GM21576 (cell line): Measurements from ENCODE around the gene DESI2.
"Not testable (repeated sequence)": the region's sequence is repeated elsewhere in the genome, so short reads cannot be mapped to it uniquely, and the experiment has no call there.

ENCODE experiments used
- ATAC-seq: cut with Tn5 transposase; IDR thresholded peaks from one replicate; pipeline ENCODE4 v1.9.1; 2021; ENCODE audit warnings: mild to moderate bottlenecking, moderate library complexity; ENCODE audit not compliant: unreplicated experiment

Gene DESI2

DNA sequence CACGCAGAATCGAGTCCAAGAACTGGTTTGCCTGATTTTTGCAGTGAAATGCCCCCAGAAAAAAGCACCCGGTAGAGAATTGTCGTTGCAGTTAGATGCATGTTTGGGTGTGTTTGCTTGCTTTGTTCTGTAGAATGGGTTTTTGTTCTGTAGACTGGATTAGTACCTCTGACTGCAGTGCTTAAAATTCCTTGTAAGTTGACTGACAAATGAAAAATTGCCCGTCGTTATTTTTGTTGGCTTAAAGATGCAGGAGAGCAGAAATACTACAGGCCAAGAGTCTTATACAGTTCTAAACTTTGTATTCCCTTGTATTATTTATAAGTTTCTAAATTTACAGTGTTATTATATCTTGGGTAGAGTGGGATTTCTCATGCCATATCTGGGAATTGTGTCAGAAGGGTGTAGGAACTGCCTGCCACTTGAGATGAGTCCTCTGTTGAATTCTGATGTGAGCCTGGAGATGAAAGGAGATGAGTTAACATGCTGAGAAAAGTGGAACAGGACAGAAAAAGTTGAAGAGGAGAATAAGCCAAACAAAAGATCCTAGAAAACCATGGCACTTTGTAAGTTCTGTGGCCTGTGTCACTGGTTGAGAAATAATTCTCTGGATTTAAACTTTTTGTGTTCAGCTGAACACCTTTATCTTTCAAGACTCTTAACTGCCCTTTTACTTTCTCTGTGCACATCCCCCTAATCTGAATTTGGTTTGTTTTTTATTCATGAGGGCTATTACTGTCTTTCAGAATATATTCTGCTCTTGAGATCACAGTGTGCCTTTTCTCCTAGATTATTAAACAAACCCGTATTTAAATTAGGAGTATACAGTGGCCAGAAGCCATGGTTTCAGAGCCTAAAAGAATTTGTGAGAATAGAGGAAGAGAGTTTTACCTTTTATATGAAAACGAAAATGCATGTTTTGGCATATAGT is 1.4 kb downstream of the DESI2 start:
- no peak for ATAC-seq

DNA sequence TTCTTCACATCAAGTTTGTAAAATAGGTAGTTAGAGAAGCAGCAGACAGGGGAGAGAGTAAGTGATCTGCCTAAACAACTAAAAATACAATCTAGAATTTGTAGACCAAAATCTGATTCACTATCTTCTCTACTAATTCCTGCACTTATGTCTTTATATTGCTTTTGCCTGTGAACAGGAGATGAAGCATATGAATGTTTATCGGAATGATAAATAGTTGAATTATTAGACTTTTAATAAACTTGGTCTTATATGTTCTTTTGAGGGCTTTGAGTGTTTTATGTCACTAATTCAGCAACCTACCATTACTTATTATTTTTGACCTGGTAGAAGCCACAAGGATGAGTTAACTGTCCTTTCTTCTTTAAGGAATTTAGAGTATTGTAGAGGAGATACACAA is 2.3 kb downstream of the DESI2 start:
- no peak for ATAC-seq

DNA sequence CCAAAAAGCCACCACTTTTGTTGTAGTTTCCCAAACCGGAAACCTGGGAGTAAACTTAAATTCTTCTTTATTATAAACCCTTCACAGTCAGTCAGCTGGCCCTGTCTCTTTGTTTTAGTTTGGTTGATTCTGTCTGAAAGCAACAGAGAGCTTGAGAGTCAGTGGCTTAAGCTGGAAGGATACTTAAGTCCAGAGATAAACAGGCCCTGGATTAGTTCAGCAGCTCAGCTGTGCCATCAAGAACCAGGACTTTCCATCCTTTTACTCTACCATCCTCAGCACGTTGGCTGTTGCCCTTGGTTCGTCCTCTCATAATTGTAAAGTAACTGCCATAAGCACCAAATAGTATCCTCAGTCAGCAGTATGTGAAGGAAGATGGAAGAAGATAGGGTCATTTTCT is 4.5 kb downstream of the DESI2 start:
- no peak for ATAC-seq

DNA sequence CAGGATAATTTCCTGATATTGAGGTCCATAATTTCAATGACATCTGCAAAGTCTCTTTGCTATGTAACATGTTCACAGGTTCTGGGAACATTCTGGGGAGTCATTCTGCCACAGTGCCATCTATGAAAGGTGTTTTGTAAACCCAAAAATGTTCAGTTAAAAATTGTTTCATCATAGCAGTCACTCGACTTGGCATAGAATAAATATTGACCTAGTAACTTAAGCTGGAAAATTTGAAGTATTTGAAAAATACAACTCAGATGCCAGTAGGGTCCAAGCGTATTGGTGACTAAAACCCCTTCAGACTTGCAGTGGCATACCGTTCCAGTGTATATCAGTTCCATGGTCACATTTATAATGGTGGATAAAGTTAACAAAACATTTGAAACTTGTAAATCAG is 6.8 kb downstream of the DESI2 start:
- ATAC-seq: no peak

DNA sequence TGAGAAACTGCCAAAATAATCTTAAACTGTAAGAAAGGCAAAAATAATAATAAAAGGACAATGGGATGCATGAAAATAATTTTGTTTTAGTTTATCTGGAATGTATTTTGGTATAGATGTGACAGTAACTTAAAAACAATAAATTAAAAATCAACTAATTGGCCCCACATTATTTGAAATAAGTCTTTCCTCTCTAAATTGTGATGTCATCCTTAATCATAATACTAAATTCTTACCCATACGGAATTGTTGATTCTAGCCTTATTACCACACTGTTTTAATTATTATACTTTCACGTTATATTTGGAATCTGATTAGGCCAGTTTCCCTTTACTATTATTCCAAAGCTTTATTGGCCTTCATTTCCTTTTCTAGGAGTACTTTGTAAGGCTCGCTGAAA is 7.7 kb downstream of the DESI2 start:
- no peak for ATAC-seq

DNA sequence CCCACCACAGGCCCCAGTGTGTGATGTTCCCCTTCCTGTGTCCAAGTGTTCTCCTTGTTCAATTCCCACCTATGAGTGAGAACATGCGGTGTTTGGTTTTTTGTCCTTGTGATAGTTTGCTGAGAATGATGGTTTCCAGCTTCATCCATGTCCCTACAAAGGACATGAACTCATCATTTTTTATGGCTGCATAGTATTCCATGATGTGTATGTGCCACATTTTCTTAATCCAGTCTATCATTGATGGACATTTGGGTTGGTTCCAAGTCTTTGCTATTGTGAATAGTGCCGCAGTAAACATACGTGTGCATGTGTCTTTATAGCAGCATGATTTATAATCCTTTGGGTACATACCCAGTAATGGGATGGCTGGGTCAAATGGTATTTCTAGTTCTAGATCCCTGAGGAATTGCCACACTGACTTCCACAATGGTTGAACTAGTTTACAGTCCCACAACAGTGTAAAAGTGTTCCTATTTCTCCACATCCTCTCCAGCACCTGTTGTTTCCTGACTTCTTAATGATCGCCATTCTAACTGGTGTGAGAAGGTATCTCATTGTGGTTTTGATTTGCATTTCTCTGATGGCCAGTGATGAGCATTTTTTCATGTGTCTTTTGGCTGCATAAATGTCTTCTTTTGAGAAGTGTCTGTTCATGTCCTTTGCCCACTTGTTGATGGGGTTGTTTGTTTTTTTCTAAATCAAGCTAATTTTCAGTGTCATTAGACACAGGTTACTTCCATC is 8.8 kb downstream of the DESI2 start:
- not testable (repeated sequence) for ATAC-seq

DNA sequence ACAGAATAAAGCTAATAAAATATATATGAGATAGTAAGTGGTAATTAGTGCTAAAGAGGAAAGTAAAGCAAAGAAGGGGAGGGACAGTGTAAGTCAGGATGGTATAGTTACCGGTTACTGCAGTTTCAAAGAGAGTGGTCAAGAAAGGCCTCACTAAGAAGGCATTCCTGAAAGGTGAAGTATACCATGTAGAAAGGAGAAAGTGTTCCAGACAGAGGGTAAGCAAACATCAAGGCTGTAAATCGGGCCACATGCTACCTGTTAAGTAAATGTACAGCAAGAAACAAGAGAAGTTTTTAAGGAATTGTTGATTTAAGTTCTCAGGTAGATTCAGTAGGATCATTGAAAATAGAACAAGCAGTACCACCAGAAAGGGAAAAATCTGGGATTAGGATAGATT is 9.7 kb downstream of the DESI2 start:
- ATAC-seq: no peak

DNA sequence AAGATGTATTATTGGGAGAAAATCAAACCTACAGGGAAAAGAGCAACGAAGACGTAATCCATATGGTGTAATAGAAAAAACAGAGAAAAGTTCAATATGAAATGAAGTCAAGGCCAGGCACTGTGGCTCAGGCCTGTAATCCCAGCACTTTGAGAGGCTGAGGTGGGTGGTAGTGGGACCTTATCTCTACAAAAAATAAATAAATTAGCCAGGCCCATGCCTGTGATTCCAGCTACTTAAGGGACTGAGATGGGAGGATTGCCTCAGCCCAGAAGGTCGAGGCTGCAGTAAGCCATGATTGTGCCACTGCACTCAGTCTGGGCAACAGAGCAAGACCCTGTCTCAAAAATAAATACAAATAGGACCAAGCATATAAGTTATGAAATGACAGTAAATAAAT is 11.4 kb downstream of the DESI2 start:
- no peak for ATAC-seq

DNA sequence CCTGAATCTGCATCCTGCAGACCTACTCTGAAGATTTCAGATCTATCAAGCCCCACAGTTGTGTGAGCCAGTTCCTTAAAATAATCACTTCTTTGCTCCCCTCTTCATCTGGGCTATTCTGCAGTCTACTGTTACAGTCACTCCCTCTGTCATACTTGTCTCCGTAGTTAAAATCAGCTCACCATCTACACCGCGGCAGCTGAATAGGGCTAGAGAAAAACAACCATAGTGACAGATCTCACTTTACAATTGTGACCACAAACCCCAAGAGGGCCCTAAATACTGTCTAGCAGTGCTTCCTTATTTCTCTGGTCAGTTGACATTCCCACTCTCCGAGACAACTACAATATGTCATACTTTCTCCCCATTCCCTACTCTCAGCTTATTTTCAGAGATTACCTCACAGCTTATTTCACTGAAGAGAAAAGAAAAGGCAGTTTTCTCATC is 12.9 kb downstream of the DESI2 start:
- ATAC-seq: peak; percentile 83

DNA sequence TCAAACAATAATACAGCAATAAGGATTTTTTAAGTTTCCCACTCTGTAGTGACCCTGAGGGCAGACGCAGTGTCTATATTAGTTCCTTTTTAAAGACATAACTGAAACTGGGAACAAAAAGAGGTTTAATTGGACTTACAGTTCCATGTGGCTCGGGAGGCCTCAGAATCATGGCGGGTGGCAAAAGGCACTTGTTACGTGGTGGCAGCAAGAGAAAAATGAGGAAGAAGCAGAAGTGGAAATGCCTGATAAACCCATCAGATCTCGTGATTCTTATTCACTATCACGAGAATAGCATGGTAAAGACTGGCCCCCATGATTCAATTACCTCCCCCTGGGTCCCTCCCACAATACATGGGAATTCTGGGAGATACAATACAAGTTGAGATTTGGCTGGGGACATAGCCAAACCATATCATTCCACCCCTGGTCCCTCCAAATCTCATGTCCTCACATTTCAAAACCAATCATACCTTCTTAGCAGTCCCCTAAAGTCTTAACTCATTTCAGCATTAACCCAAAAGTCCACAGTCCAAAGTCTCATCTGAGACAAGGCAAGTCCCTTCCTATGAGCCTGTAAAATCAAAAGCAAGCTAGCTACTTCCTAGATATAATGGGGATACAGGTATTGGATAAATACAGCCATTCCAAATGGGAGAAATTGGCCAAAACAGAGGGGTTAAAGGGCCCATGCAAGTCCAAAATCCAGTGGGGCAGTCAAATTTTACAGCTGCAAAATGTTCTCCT is 13.9 kb downstream of the DESI2 start:
- ATAC-seq: not testable (repeated sequence)

DNA sequence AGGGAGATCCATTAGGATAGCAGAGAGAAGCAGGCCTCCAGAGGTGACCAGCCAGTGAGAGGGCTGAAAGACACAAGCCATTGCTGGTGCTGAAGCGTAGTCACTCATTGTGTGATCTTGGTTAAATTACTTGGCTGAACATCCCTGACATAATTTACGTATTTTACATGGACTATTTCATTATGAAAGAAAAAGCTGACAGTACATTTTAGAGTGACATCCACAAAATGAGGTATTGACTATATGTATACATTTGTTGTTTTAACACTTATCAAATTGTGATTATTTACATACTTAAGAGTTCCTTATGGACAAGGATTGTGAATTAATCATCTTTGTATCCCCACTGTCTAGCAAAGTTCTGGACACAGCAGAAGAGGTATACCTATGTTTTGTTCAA is 14.9 kb downstream of the DESI2 start:
- ATAC-seq: no peak

DNA sequence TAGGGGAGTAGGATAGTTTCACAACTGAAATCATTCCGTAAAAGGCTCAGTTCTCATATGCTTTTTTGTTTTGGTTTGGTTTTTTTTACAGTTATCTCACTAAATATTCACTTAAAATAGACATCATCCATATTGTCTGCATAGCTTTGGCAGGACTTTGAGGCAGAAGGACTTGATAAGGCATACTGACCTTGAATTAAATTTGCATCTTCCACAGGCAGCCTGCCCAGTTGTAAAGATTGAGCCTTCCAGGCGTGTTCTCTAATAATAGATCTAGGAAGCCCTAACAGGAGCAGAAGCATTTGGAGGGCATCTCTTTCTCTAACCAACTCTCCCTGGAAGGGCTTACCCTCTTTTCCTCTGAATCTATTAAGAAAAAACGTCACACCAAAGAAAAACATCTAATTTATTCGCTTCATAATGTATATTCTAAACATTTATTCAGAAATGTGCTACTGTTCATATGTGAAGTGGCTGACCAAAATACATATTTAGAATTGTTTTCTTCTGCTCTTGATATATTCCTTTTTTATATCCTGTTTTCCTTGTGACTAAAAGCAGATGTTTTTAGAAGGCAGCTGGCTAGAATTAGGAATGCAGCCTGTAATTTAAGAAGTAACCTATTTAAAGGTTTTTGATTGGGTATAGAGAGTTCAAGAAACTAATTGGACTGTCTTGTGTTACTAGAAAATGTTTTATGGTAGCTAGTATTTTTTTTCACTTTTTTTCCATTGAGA is 20.2 kb downstream of the DESI2 start:
- no peak for ATAC-seq

DNA sequence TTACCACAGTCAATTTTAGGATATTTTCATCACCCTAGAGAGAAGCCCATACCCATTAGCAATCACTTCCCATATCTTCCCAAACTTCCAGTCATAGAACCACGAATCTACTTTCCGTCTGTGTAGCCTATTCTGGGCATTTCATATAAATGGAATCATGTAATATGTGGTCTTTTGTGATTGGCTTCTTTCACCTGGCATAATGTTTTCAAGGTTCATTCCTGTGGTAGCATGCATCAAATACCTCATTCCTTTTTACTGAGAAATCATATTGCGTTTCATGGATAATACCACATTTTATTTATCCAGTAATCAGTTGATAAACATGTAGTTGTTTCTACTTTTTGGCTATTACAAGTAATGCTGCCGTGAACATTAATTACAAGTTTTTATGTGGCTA is 21.5 kb downstream of the DESI2 start:
- no peak for ATAC-seq

DNA sequence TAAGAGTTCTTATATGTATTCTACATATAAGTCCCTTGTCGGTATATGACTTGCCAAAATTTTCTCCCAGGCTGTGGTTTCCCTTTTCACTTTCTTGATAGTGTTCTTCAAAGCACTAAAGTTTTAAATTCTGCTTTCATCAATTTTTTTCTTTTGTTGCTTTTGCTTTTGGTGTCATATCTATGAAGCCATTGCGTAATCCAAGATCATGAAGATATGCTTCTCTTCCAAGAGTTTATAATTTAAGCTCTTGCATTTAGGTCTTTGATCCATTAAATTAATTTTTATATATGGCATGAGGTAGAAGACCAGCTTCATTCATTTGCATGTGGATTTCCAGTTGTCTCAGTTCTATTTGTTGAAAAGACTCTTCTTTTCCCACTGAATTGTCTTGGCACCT is 22.2 kb downstream of the DESI2 start:
- ATAC-seq: no peak

DNA sequence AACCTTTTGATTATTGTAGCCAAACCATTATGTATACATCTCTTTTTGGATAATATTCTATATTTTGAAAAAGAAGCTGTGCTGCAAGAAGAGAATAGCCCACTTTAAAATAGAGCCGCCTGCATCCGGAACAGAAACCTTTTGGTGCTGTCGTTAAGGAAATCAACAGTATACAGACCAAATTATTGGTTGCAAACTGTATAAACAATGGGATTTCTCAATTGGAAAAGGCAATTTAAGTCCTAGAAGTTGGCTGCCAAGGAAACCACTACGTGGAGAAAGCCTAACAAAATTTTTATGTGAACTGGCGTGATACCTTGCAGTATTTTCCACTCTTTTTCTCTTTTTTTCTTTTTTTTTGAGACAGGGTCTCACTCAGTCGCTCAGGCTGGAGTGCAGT is 25.8 kb downstream of the DESI2 start:
- ATAC-seq: no peak

DNA sequence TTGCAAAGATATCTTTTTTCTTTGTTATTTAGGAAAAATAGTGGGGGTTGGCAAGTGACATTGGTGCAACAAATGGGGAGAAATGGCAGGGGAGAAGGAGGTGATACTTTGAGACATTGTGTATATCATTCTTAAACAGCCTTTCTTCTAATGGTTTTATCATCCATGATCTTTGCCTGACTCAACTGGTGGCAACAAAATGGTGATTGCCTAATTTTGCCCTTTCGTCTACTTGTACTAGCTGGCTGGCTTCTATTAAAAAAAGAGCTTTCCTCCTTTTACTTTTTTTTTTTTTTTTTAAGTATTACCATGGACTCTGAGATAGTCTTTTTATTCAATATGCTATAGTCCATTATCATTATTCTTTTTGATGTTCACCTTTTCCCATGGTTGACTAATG is 27.7 kb downstream of the DESI2 start:
- no peak for ATAC-seq

DNA sequence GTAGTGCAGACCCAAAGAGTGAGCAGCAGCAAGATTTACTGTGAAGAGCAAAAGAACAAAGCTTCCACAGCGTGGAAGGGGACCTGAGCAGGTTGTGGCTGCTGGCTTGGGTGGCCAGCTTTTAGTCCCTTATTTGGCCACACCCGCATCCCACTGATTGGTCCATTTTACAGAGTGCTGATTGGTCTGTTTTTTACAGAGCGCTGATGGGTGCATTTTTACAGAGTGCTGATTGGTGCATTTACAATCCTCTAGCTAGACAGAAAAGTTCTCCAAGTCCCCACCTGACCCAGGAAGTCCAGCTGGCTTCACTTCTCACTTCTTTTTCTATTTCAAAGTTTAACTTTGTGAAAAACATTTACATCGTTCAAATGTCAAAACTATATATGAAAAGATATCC is 29.2 kb downstream of the DESI2 start:
- not testable (repeated sequence) for ATAC-seq

DNA sequence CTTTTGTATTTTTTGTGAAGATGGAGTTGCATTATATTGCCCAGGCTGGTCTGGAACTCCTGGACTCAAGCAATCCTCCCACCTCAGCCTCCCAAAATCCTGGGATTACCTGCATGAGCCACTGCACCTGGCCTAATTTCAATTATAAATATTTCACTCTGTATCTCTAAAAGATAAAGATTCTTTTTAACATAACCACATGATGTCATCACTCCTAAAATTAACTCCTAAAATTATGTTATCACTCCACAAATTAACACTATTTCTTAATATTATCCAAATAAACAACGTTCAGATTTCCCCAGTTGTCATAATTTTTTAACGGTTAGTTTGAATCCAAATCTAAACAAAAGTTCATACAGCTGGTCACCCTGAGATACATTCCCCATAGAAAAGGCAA is 43.0 kb downstream of the DESI2 start:
- no peak for ATAC-seq

DNA sequence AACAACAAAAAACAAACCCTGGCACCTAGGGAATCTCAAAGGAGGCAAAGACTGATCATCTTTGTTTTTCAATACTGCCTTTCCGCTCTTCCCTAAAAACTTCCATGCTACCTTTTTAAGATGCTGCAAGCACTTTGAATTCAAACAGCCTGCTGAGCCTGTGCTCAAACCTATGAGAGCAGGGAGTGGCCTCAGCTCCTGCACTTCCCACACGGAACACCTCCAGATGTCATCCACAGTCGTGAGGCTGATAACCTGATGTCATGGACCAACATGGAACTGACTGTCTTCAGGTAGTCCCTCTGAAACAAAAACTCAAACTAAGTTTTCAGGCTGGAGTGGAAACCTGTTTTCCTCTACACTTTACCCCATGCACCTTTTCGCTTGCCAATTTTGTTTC is 46.8 kb downstream of the DESI2 start:
- ATAC-seq: no peak

DNA sequence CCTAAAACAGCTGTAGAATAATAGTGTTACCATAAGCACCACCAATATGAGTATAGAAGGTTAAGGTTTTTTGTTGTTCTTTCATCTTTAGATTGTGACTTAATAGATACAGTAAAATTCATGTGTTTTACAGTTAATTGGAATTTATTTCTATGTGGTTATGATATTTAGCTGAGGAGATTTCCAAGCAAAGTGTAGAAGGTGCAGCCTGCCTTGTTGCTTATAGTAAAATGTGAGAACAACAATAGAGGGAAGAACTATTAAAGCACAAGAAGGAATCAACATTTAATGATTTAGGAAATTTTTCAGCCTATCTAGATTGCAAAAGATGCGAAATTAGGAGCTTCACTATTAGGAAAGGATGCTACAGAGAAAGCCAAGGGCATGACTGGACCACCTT is 47.9 kb downstream of the DESI2 start:
- ATAC-seq: no peak

DNA sequence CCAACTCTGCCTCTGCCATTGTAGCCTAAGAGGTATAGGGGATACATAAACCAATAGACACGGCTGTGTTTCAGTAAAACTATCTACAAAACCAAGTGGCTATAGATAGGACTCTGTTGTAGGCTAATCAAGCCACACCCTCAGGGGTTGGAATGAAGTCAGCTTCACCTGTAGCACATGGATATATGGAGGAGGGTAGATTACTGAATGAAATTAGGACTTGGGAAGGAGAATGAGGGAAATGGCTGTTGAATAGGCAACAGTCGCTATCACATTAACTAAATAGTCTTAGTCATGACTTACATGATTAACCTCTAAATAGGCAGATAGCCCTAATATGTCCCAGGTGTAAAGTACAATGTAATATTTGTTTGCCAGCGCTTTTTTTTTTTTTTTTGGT is 49.7 kb downstream of the DESI2 start:
- no peak for ATAC-seq
